IMR-90 (cell line): Measurements from ENCODE around the gene STAC. TPM values are rescaled to one million over a fixed set of nuclear protein-coding genes. Genes with fewer than 3 reads are reported as not detected.

Experiments used
- ATAC-seq: fragments of 200-7000 bp; cut with Tn5 transposase; 2 replicates; pipeline ENCODE4 v1.9.1; 2020; ENCODE audit warnings: low read depth, mild to moderate bottlenecking, moderate library complexity
- BruUV-seq: library from RNA; stranded (reverse); fragments of 400-500 nt; replicated peaks from 2 replicates; lab custom pipeline; 2021; lab: Mats Ljungman, UMichigan
- CTCF ChIA-PET: fragments of 300-600 bp; formaldehyde crosslinking; extraction: SDS; loops from one replicate; lab custom pipeline; 2021; ENCODE audit warnings: antibody characterized with exemption; lab: Yijun Ruan, JAX
- POLR2A ChIA-PET: fragments of 300-600 bp; sonication (Branson Sonifier 250); formaldehyde crosslinking; loops from one replicate; lab custom pipeline; 2022; ENCODE audit warnings: antibody characterized with exemption; ENCODE audit not compliant: unreplicated experiment; lab: Charles Lee
- DNase-seq: peaks from one replicate; pipeline ENCODE4 v3.0.0; 2013
- H2AFZ ChIP-seq: replicated peaks from 2 replicates; pipeline ENCODE3; 2013; ENCODE audit warnings: low read length, mild to moderate bottlenecking; ENCODE audit not compliant: poor library complexity
- H2AK5ac ChIP-seq: 2 replicates; pipeline ENCODE4 v1.6.1; 2013; ENCODE audit warnings: low read depth, low read length, inconsistent platforms
- H2AK9ac ChIP-seq: replicated peaks from 2 replicates; pipeline ENCODE3; 2013; ENCODE audit warnings: mild to moderate bottlenecking, low read depth, low read length, moderate library complexity; ENCODE audit not compliant: poor library complexity
- H2BK120ac ChIP-seq: 2 replicates; pipeline ENCODE4 v1.6.1; 2013; ENCODE audit warnings: low read depth, low read length, inconsistent platforms
- H2BK15ac ChIP-seq: 3 replicates; pipeline ENCODE4 v1.6.1; 2013; ENCODE audit warnings: low read depth, low read length, inconsistent platforms
- H2BK20ac ChIP-seq: 2 replicates; pipeline ENCODE4 v1.6.1; 2013; ENCODE audit warnings: low read depth, mild to moderate bottlenecking, inconsistent platforms, low read length, moderate library complexity
- H2BK5ac ChIP-seq: 2 replicates; pipeline ENCODE4 v1.6.1; 2013; ENCODE audit warnings: mild to moderate bottlenecking, low read depth, low read length, inconsistent platforms; ENCODE audit not compliant: poor library complexity, severe bottlenecking
- H3K14ac ChIP-seq: replicated peaks from 2 replicates; pipeline ENCODE4 v1.6.1; 2013; ENCODE audit warnings: low read depth, low read length, inconsistent platforms
- H3K18ac ChIP-seq: 2 replicates; pipeline ENCODE4 v1.6.1; 2013; ENCODE audit warnings: low read depth, low read length, control low read depth
- H3K23ac ChIP-seq: 2 replicates; pipeline ENCODE4 v1.6.1; 2013; ENCODE audit warnings: low read depth, low read length, inconsistent platforms
- H3K27ac ChIP-seq: 2 replicates; pipeline ENCODE4 v1.5.1; 2013; ENCODE audit warnings: mild to moderate bottlenecking, control low read depth, low read length; ENCODE audit not compliant: insufficient read depth
- H3K27me3 ChIP-seq: 2 replicates; pipeline ENCODE4 v1.6.1; 2013; ENCODE audit warnings: low read length; ENCODE audit not compliant: control insufficient read depth, insufficient read depth
- H3K36me3 ChIP-seq: 2 replicates; pipeline ENCODE4 v1.6.1; 2013; ENCODE audit warnings: low read length, mixed read lengths; ENCODE audit not compliant: control insufficient read depth, insufficient read depth
- H3K4ac ChIP-seq: 2 replicates; pipeline ENCODE4 v1.6.1; 2013; ENCODE audit warnings: low read depth, low read length, inconsistent platforms
- H3K4me1 ChIP-seq: 2 replicates; pipeline ENCODE4 v1.6.1; 2013; ENCODE audit warnings: low read length, mixed read lengths; ENCODE audit not compliant: control insufficient read depth, insufficient read depth
- H3K4me2 ChIP-seq: 2 replicates; pipeline ENCODE4 v1.6.1; 2013; ENCODE audit warnings: low read depth, mild to moderate bottlenecking, control low read depth, low read length, moderate library complexity
- H3K4me3 ChIP-seq: 2 replicates; pipeline ENCODE4 v1.5.1; 2013; ENCODE audit warnings: low read depth, mild to moderate bottlenecking, control low read depth, low read length, moderate library complexity; ENCODE audit not compliant: insufficient read depth
- H3K56ac ChIP-seq: 2 replicates; pipeline ENCODE4 v1.6.1; 2013; ENCODE audit warnings: low read length, inconsistent platforms; ENCODE audit not compliant: insufficient read depth; ENCODE audit errors: extremely low read depth
- H3K79me1 ChIP-seq, 2 experiments: 2 replicates each; pipeline ENCODE4 v1.6.1; 2013; ENCODE audit warnings: low read length in 2 of 2, inconsistent platforms in 1 of 2, low read depth in 1 of 2
- H3K9ac ChIP-seq: 2 replicates; pipeline ENCODE4 v1.6.1; 2013; ENCODE audit warnings: low read depth, low read length, control low read depth
- H3K9me1 ChIP-seq: 2 replicates; pipeline ENCODE4 v1.6.1; 2013; ENCODE audit warnings: low read length, inconsistent platforms; ENCODE audit not compliant: insufficient read depth
- H3K9me3 ChIP-seq: 2 replicates; pipeline ENCODE4 v1.6.1; 2013; ENCODE audit warnings: low read length; ENCODE audit not compliant: control insufficient read depth, insufficient read depth
- H4K20me1 ChIP-seq: 2 replicates; pipeline ENCODE4 v1.6.1; 2013; ENCODE audit warnings: low read length, inconsistent platforms; ENCODE audit not compliant: insufficient read depth
- H4K5ac ChIP-seq: 2 replicates; pipeline ENCODE4 v1.6.1; 2013; ENCODE audit warnings: mild to moderate bottlenecking, low read depth, low read length, control low read depth
- H4K8ac ChIP-seq, 2 experiments: 2 replicates each; pipeline ENCODE4 v1.6.1; 2013; ENCODE audit warnings: low read depth in 2 of 2, low read length in 2 of 2, control low read depth in 1 of 2, inconsistent platforms in 1 of 2
- H4K91ac ChIP-seq: 2 replicates; pipeline ENCODE4 v1.6.1; 2013; ENCODE audit warnings: low read depth, low read length, inconsistent platforms; ENCODE audit not compliant: insufficient read depth
- BHLHE40 ChIP-seq: fragments of 150-350 bp; IDR thresholded peaks from 2 replicates; pipeline ENCODE4 v1.6.1; 2016; ENCODE audit warnings: mild to moderate bottlenecking, low read depth, low read length
- CEBPB ChIP-seq: IDR thresholded peaks from 2 replicates; pipeline ENCODE4 v1.6.1; 2012; ENCODE audit warnings: low read depth, low read length, improper control_type of control experiment
- CHD1 ChIP-seq: IDR thresholded peaks from 2 replicates; pipeline ENCODE4 v1.6.1; 2012; ENCODE audit warnings: low read depth, low read length, improper control_type of control experiment
- ELK1 ChIP-seq: fragments of 150-350 bp; IDR thresholded peaks from 2 replicates; pipeline ENCODE4 v1.6.1; 2016; ENCODE audit warnings: low read depth, mild to moderate bottlenecking, low read length, moderate library complexity, borderline replicate concordance
- MAFK ChIP-seq: IDR thresholded peaks from 2 replicates; pipeline ENCODE4 v1.6.1; 2012; ENCODE audit warnings: low read depth, low read length, improper control_type of control experiment
- MXI1 ChIP-seq: IDR thresholded peaks from 2 replicates; pipeline ENCODE4 v1.6.1; 2012; ENCODE audit warnings: low read depth, mild to moderate bottlenecking, low read length, moderate library complexity, borderline replicate concordance
- RCOR1 ChIP-seq: IDR thresholded peaks from 2 replicates; pipeline ENCODE4 v1.6.1; 2012; ENCODE audit warnings: mild to moderate bottlenecking, low read length, improper control_type of control experiment; ENCODE audit not compliant: insufficient replicate concordance
- RFX5 ChIP-seq: IDR thresholded peaks from 2 replicates; pipeline ENCODE4 v1.8.0; 2012; ENCODE audit warnings: low read depth, mild to moderate bottlenecking, low read length, moderate library complexity
- SMC3 ChIP-seq: fragments of 150-350 bp; IDR thresholded peaks from 2 replicates; pipeline ENCODE4 v1.6.1; 2016; ENCODE audit warnings: low read depth, mild to moderate bottlenecking, antibody characterized with exemption, low read length, moderate library complexity
- USF2 ChIP-seq: fragments of 150-350 bp; IDR thresholded peaks from 2 replicates; pipeline ENCODE4 v1.6.1; 2017; ENCODE audit warnings: mild to moderate bottlenecking, antibody characterized with exemption, low read length, low read depth
- WGBS, 2 experiments: methylation state at CpG; one replicate each; pipeline versions ENCODE4 v1.1.5 to v1.1.7; 2013; ENCODE audit warnings: missing lambda C conversion rate in 2 of 2; ENCODE audit not compliant: insufficient read length in 1 of 2; ENCODE audit errors: extremely low coverage in 2 of 2; 5-methylcytosine and 5-hydroxymethylcytosine counted together
- dilution Hi-C: fragments of 300-500 bp; cut with HindIII; formaldehyde crosslinking; loops from one replicate; pipeline ENCODE4 v1.14.3; 2018; ENCODE audit warnings: low sequenced_read_pairs; ENCODE audit not compliant: unreplicated experiment
- in situ Hi-C: fragments of 300-500 bp; cut with MboI; formaldehyde crosslinking; loops from 3 replicates; pipeline ENCODE4 v1.14.3; 2019; ENCODE audit warnings: low sequenced_read_pairs, inconsistent platforms, mixed read lengths
- intact Hi-C: fragments of 100-400 bp; cut with micrococcal nuclease; formaldehyde crosslinking; loops from 2 replicates; pipeline ENCODE4 v1.10.0; 2022
- polyA plus RNA-seq, 3 experiments: library from polyadenylated mRNA; depleted of rRNA; stranded (reverse); fragments of >200 nt; gene quantifications; 2 replicates each; pipeline ENCODE4 v1.2.3, GENCODE V29; 2012; ENCODE audit warnings: low replicate concordance in 1 of 3
- total RNA-seq: library from RNA; depleted of rRNA; stranded (reverse); fragments of >200 nt; gene quantifications from 2 replicates; pipeline ENCODE4 v1.2.3, GENCODE V29; 2012

STAC gene
- total and polyA plus RNA-seq, 2 of the 4 experiments (the other 2 are of a cell fraction), result 0.19 to 0.36 TPM

- DNase-seq, result no peak
- H3K23ac ChIP-seq, result no peak overlapping the region
- dilution Hi-C loops, result no loop called here
Measured at GRCh38 chr3:36520241-36521006, 140.1 kb downstream of the STAC start.

More at GRCh38 chr3:36520241-36521006, 140.1 kb downstream of the STAC start:
- ATAC-seq, result no peak
- BruUV-seq, result no TSS peak
- in situ Hi-C loops, result no loop called here
- H3K4me1 ChIP-seq, result no peaks in the 10 kb centered on the region
- TF ChIP-seq USF2, result no peak
- no peak for TF ChIP-seq MXI1
- TF ChIP-seq SMC3, result no peak
- TF ChIP-seq BHLHE40, result no peak
- no peak for TF ChIP-seq CEBPB
- no peak for TF ChIP-seq MAFK
- no peak for TF ChIP-seq RFX5
- no peak for TF ChIP-seq RCOR1
- no peak for TF ChIP-seq ELK1
- no peak for TF ChIP-seq CHD1
- no peak overlapping the region for H4K5ac ChIP-seq
- no peak overlapping the region for H3K4me3 ChIP-seq
- no peak overlapping the region for H2BK120ac ChIP-seq
- H2BK5ac ChIP-seq, result no peak overlapping the region
- H2AK5ac ChIP-seq, result no peak overlapping the region
- WGBS, 2 experiments, result no CpG with 5 or more reads among the region's 4 CpGs
- no peak overlapping the region for H2AK9ac ChIP-seq
- no peak overlapping the region for H4K91ac ChIP-seq
- H3K4ac ChIP-seq, result no peak overlapping the region
- no peaks in the 10 kb centered on the region for H3K79me1 ChIP-seq
- H3K9ac ChIP-seq, result no peak overlapping the region
- H3K4me2 ChIP-seq, result no peak overlapping the region
- ChIA-PET CTCF (no interaction called here), POLR2A (no interaction called here)
- H3K14ac ChIP-seq, result no peak overlapping the region
- H3K36me3 ChIP-seq, result no peaks in the 10 kb centered on the region
- H3K9me3 ChIP-seq, result no peaks in the 10 kb centered on the region
- no peak overlapping the region for H3K18ac ChIP-seq
- H3K9me1 ChIP-seq, result no peaks in the 10 kb centered on the region
- H3K56ac ChIP-seq, result no peak overlapping the region
- intact Hi-C loops, result no loop called here
- H4K20me1 ChIP-seq, result no peaks in the 10 kb centered on the region
- H2AFZ ChIP-seq, result no peak overlapping the region
- H2BK20ac ChIP-seq, result no peak overlapping the region
- no peaks in the 10 kb centered on the region for H3K27me3 ChIP-seq
- no peak overlapping the region for H3K27ac ChIP-seq
- no peak overlapping the region for H2BK15ac ChIP-seq
- no peak overlapping the region for H4K8ac ChIP-seq
